Neuronal stem cell (in vitro differentiated cells): ENCODE data around the gene FAM3D.

Experiments used
- DNase-seq: peaks from one replicate; pipeline ENCODE4 v3.0.0-alpha.2; 2013; ENCODE audit warnings: low spot score
- H2AFZ ChIP-seq: one replicate; pipeline ENCODE4 v1.6.1; 2013; ENCODE audit warnings: mild to moderate bottlenecking, low read length, inconsistent platforms
- H2AK5ac ChIP-seq: 2 replicates; pipeline ENCODE4 v1.6.1; 2013; ENCODE audit warnings: low read depth, mild to moderate bottlenecking, inconsistent platforms, low read length, moderate library complexity, mixed read lengths
- H2BK120ac ChIP-seq: 2 replicates; pipeline ENCODE4 v1.6.1; 2013; ENCODE audit warnings: low read depth, mild to moderate bottlenecking, inconsistent platforms, low read length, moderate library complexity, mixed read lengths
- H2BK12ac ChIP-seq: one replicate; pipeline ENCODE4 v1.6.1; 2013; ENCODE audit warnings: low read length, inconsistent platforms
- H2BK15ac ChIP-seq: 2 replicates; pipeline ENCODE4 v1.6.1; 2013; ENCODE audit warnings: mild to moderate bottlenecking, low read length, inconsistent platforms, mixed read lengths
- H2BK5ac ChIP-seq: one replicate; pipeline ENCODE4 v1.6.1; 2013; ENCODE audit warnings: inconsistent platforms, mild to moderate bottlenecking, low read length, moderate library complexity
- H3K14ac ChIP-seq: one replicate; pipeline ENCODE4 v1.6.1; 2013; ENCODE audit warnings: low read length, inconsistent platforms
- H3K18ac ChIP-seq: 2 replicates; pipeline ENCODE4 v1.6.1; 2013; ENCODE audit warnings: low read length, inconsistent platforms
- H3K23ac ChIP-seq: 2 replicates; pipeline ENCODE4 v1.6.1; 2013; ENCODE audit warnings: low read depth, mild to moderate bottlenecking, mixed read lengths, low read length, inconsistent platforms; ENCODE audit not compliant: poor library complexity
- H3K27ac ChIP-seq: replicated peaks from 3 replicates; pipeline ENCODE4 v1.5.1; 2013; ENCODE audit warnings: low read length, inconsistent platforms
- H3K27me3 ChIP-seq, 3 experiments: 2 replicates each; pipeline ENCODE4 v1.6.1; 2013; ENCODE audit warnings: low read length in 3 of 3, mild to moderate bottlenecking in 2 of 3, inconsistent platforms in 1 of 3, low read depth in 1 of 3, mixed read lengths in 1 of 3, moderate library complexity in 1 of 3; ENCODE audit not compliant: control insufficient read depth in 3 of 3, insufficient read depth in 3 of 3
- H3K36me3 ChIP-seq, 2 donors: replicated peaks in 1 of 2; 2 replicates each; pipeline ENCODE4 v1.6.1; 2013; ENCODE audit warnings: low read length in 2 of 2; ENCODE audit not compliant: control insufficient read depth in 2 of 2, insufficient read depth in 2 of 2
- H3K4ac ChIP-seq: 2 replicates; pipeline ENCODE4 v1.6.1; 2013; ENCODE audit warnings: inconsistent platforms, mild to moderate bottlenecking, low read length, moderate library complexity
- H3K4me1 ChIP-seq, 2 donors: 1 replicate in 1 of 2; 2 replicates in 1 of 2; pipeline ENCODE4 v1.6.1; 2013; ENCODE audit warnings: low read length in 2 of 2, low read depth in 1 of 2; ENCODE audit not compliant: control insufficient read depth in 2 of 2, insufficient read depth in 1 of 2
- H3K4me2 ChIP-seq: one replicate; pipeline ENCODE4 v1.6.1; 2013; ENCODE audit warnings: mild to moderate bottlenecking, low read length, inconsistent platforms; ENCODE audit not compliant: insufficient read depth, poor library complexity, severe bottlenecking
- H3K4me3 ChIP-seq, 2 donors: 2 replicates each; pipeline ENCODE4 v1.5.1; 2013; ENCODE audit warnings: low read length in 2 of 2, mild to moderate bottlenecking in 2 of 2, inconsistent platforms in 1 of 2, moderate library complexity in 1 of 2
- H3K79me1 ChIP-seq: one replicate; pipeline ENCODE4 v1.6.1; 2013; ENCODE audit warnings: low read depth, mild to moderate bottlenecking, inconsistent platforms, low read length, moderate library complexity
- H3K9ac ChIP-seq: one replicate; pipeline ENCODE4 v1.6.1; 2013; ENCODE audit warnings: mild to moderate bottlenecking, low read depth, low read length, inconsistent platforms; ENCODE audit not compliant: poor library complexity
- H3K9me3 ChIP-seq, 2 donors: replicated peaks in 1 of 2; 2 replicates each; pipeline versions ENCODE3 to v1.6.1; 2013; ENCODE audit warnings: low read length in 2 of 2, mild to moderate bottlenecking in 2 of 2, inconsistent platforms in 1 of 2, low read depth in 1 of 2, mixed read lengths in 1 of 2, moderate library complexity in 1 of 2; ENCODE audit not compliant: control insufficient read depth in 2 of 2, insufficient read depth in 1 of 2
- H4K8ac ChIP-seq: one replicate; pipeline ENCODE4 v1.6.1; 2013; ENCODE audit warnings: low read depth, mild to moderate bottlenecking, inconsistent platforms, low read length, moderate library complexity
- H4K91ac ChIP-seq: one replicate; pipeline ENCODE4 v1.6.1; 2013; ENCODE audit warnings: low read length, low read depth, mild to moderate bottlenecking, inconsistent platforms; ENCODE audit not compliant: poor library complexity
- WGBS, 2 donors: extraction: QIAGEN DNeasy Blood & Tissue Kit; methylation state at CpG; one replicate each; pipeline ENCODE4 v1.1.7; 2013; ENCODE audit warnings: missing lambda C conversion rate in 2 of 2, mixed read lengths in 1 of 2; ENCODE audit not compliant: insufficient read length in 2 of 2, insufficient replicate concordance in 1 of 2; ENCODE audit errors: extremely low coverage in 2 of 2; 5-methylcytosine and 5-hydroxymethylcytosine counted together

The FAM3D gene

DNA sequence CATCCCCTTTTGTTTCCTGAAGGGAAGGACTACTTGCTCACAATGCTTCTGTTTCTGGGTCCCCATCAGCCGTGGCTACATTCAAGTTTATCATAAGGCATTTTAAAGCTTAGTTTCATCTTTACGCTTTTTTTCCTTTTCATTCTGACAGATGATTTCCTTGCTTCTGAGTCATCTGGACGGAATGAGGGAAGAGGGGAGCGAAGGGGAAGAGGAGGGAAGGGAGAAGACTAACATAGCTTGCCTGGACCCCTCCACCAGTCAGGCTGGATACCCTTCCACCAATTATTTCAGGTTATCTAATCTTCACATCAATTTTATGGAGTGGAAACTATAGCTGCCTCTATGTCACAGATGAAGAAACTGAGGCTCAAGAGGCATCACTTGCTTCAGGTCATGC is 27.6 kb downstream of the FAM3D start:
- Histone ChIP-seq H3K79me1 (no peaks in the 10 kb centered on the region), H3K27me3 (no peaks in the 10 kb centered on the region), H3K23ac (no peak overlapping the region), H4K91ac (no peak overlapping the region), H3K36me3 (no peaks in the 10 kb centered on the region), H4K8ac (no peak overlapping the region), H3K9ac (no peak overlapping the region), H3K9me3 (peaks cover 0 to 2% of the 10 kb centered on the region in 2 donors), H2AK5ac (no peak overlapping the region), H2BK15ac (peak overlapping the region; percentile 52), H2BK5ac (no peak overlapping the region), H2BK12ac (no peak overlapping the region), H3K27ac (no peak overlapping the region), H2BK120ac (no peak overlapping the region), H3K18ac (no peak overlapping the region), H3K4me1 (peaks cover 3 to 6% of the 10 kb centered on the region in 2 donors), H3K4me3 (no peak overlapping the region), H3K14ac (no peak overlapping the region), H3K4ac (no peak overlapping the region), H3K4me2 (no peak overlapping the region), H2AFZ (peak overlapping the region; percentile 23)
- DNase-seq = no peak
- no CpG with 5 or more reads among the region's 4 CpGs for WGBS, 2 donors

DNA sequence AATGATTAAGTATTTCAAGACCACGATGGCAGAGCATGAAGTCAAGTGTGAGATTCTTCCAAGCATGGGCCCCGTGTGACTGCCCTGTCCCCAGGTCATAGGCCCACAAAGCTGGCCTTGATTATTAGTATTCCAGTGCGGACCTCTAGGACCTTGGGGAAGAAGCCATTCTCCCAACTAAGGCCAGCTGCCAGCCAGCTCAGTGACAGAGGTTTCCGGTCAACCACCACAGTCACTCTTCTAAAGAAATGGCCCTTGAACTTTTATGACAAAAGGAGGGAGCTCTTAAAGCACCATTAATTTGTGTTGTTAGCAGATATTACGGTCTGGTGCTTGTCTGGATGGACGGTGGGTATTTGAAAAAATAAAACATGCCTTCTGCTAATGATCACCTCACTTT is 28.0 kb downstream of the FAM3D start:
- no peaks in the 10 kb centered on the region for H3K27me3 ChIP-seq
- H4K91ac ChIP-seq = no peak overlapping the region
- H3K23ac ChIP-seq = no peak overlapping the region

DNA sequence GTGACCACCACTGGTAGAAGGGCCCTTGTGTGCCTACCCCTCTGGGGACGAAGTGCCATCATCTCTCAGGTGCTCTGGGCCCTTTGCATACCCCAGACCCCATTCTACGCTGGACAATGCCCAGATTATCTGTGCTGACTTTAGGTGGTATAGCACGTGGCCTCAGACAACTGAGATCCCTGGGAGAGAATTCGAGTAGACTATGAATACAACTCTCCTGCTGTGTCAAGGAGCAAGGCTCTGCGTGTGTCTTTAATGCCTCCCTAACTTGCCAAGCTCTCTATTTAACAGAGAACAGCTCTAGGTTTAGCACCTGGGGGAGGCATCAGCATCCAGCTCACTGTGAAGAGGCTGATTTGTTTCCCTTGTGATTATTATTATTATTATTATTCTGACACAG is 29.1 kb downstream of the FAM3D start:
- WGBS, 2 donors = no CpG with 5 or more reads among the region's 5 CpGs
- H3K23ac ChIP-seq = no peak overlapping the region

More for the DNA sequence above, 28.0 kb downstream of the FAM3D start:
- no peak overlapping the region for H2BK15ac ChIP-seq
- H3K9me3 ChIP-seq = no peaks in the 10 kb centered on the region
- no peak overlapping the region for H2BK5ac ChIP-seq
- no peak overlapping the region for H4K8ac ChIP-seq
- H2AK5ac ChIP-seq = no peak overlapping the region
- H3K18ac ChIP-seq = no peak overlapping the region
- no peaks in the 10 kb centered on the region for H3K79me1 ChIP-seq
- WGBS, 2 donors = no CpG with 5 or more reads among the region's 6 CpGs
- DNase-seq = no peak
- H3K9ac ChIP-seq = no peak overlapping the region
- no peaks in the 10 kb centered on the region for H3K36me3 ChIP-seq
- H3K4me1 ChIP-seq = peaks cover 3 to 6% of the 10 kb centered on the region in 2 donors
- peak overlapping the region; percentile 23 for H2AFZ ChIP-seq
- H3K4ac ChIP-seq = no peak overlapping the region
- H3K14ac ChIP-seq = no peak overlapping the region
- no peak overlapping the region for H3K27ac ChIP-seq
- H2BK120ac ChIP-seq = no peak overlapping the region
- no peak overlapping the region for H2BK12ac ChIP-seq
- no peak overlapping the region for H3K4me2 ChIP-seq
- no peak overlapping the region for H3K4me3 ChIP-seq

DNA sequence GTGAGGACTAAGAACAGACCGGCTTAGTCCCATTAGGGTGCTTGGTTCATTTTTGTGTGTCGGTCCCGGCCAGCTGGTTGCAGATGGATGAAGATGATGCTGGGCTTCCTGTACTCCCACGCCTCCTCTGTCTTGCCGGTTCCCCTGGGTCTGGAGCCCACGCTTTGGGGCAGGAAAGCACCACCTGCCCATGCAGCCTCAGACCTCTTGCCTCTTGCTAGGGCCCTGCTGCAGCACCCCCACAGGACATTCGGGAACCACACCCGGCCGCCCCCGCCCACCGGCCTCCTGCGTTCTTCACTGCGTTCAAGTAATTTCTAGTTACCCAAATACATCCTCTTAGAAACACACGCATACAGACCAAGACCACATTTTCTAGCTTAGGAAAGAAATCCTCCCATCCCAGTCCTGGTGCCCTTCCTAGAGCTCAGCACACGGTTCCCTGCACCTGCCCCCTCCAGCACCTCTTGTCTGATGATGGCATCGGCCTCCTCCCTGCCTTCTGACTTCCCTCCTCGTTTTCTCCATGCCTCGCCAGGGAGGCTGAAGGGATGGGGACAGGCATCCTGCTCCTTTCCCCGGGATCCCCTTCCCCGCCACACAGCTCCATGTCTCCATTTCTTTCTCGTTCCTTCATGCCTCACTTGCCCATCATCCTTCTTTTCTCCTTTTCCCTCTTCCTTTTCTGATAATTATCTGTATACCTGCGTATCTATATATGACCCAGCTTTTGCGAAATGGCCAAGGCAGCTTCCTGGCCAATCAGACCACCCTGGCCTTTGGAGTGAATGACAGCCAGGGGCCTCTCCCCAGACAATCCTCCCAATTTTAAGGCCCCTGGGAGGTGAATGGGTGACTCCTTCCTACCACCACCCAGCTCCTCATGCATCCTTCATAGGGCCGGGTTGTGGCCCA is 30.9 kb downstream of the FAM3D start:
- Histone ChIP-seq H3K18ac (peak overlapping the region; percentile 15), H3K27me3 (no peaks in the 10 kb centered on the region), H3K36me3 (no peaks in the 10 kb centered on the region), H3K23ac (no peak overlapping the region), H2BK120ac (no peak overlapping the region), H4K91ac (no peak overlapping the region), H3K4me2 (no peak overlapping the region), H2BK15ac (no peak overlapping the region), H3K9ac (no peak overlapping the region), H3K4ac (no peak overlapping the region), H3K27ac (no peak overlapping the region), H2AFZ (no peak overlapping the region), H4K8ac (no peak overlapping the region), H2BK5ac (no peak overlapping the region), H3K79me1 (no peaks in the 10 kb centered on the region), H3K14ac (no peak overlapping the region), H3K4me1 (peaks cover 3 to 6% of the 10 kb centered on the region in 2 donors), H2AK5ac (peak overlapping the region; percentile 30), H3K4me3 (no peak overlapping the region), H3K9me3 (no peaks in the 10 kb centered on the region), H2BK12ac (no peak overlapping the region)
- no CpG with 5 or more reads among the region's 24 CpGs for WGBS, 2 donors
- DNase-seq = no peak

More for the DNA sequence above, 29.1 kb downstream of the FAM3D start:
- no peaks in the 10 kb centered on the region for H3K9me3 ChIP-seq
- no peak overlapping the region for H2BK5ac ChIP-seq
- H3K4me3 ChIP-seq = no peak overlapping the region
- peaks cover 3 to 6% of the 10 kb centered on the region in 2 donors for H3K4me1 ChIP-seq
- H2AK5ac ChIP-seq = no peak overlapping the region
- H3K27me3 ChIP-seq = no peaks in the 10 kb centered on the region
- H4K91ac ChIP-seq = no peak overlapping the region
- no peak overlapping the region for H3K4ac ChIP-seq
- H2BK12ac ChIP-seq = no peak overlapping the region
- no peaks in the 10 kb centered on the region for H3K79me1 ChIP-seq
- no peak overlapping the region for H3K14ac ChIP-seq
- H3K9ac ChIP-seq = no peak overlapping the region
- peak overlapping the region; percentile 50 for H3K18ac ChIP-seq
- H2AFZ ChIP-seq = no peak overlapping the region
- no peak overlapping the region for H4K8ac ChIP-seq
- H3K27ac ChIP-seq = no peak overlapping the region
- H2BK120ac ChIP-seq = no peak overlapping the region
- no peaks in the 10 kb centered on the region for H3K36me3 ChIP-seq
- H3K4me2 ChIP-seq = no peak overlapping the region
- no peak for DNase-seq
- no peak overlapping the region for H2BK15ac ChIP-seq
